GM13976 (cell line): ENCODE measurements around the gene PLD5.

Source experiments
- DNase-seq: peaks from one replicate; pipeline ENCODE4 v3.0.0; 2012; ENCODE audit warnings: low spot score
- CTCF ChIP-seq: IDR thresholded peaks from 2 replicates; pipeline ENCODE4 v1.5.1; 2012; ENCODE audit warnings: borderline replicate concordance, mild to moderate bottlenecking; ENCODE audit not compliant: insufficient read depth; ENCODE audit errors: extremely low read depth, missing control alignments, control extremely low read depth
- in situ Hi-C: fragments of 300-500 bp; cut with MboI; formaldehyde crosslinking; loops from one replicate; pipeline ENCODE4 v1.12.0; 2022; ENCODE audit warnings: low sequenced_read_pairs, mixed read lengths, inconsistent platforms; ENCODE audit not compliant: unreplicated experiment

The PLD5 gene

GRCh38 chr1:242524571-242525359 lies at the start of gene PLD5:
Gene PLD5, minus strand, starts transcription at chr1:242524697.
- DNase-seq: peak; percentile 30
- no peak for TF ChIP-seq CTCF
- in situ Hi-C loops: no loop called here

GRCh38 chr1:242569867-242570266 lies 45.4 kb upstream of the PLD5 start:
- in situ Hi-C loops: no loop called here

GRCh38 chr1:242568666-242569065 lies 44.2 kb upstream of the PLD5 start:
- TF ChIP-seq CTCF: no peak
- in situ Hi-C loops: no loop called here
- DNase-seq: no peak

More at GRCh38 chr1:242569867-242570266, 45.4 kb upstream of the PLD5 start:
- DNase-seq: no peak
- no peak for TF ChIP-seq CTCF

- in situ Hi-C loops: no loop called here
- DNase-seq: no peak
- TF ChIP-seq CTCF: no peak
Observed at GRCh38 chr1:242567596-242567995, 43.1 kb upstream of the PLD5 start.

- TF ChIP-seq CTCF: no peak
- no peak for DNase-seq
Observed at GRCh38 chr1:242556759-242557158, 32.3 kb upstream of the PLD5 start.

GRCh38 chr1:242556276-242556675 lies 31.8 kb upstream of the PLD5 start:
- in situ Hi-C loops: no loop called here
- no peak for DNase-seq
- no peak for TF ChIP-seq CTCF

More at GRCh38 chr1:242556759-242557158, 32.3 kb upstream of the PLD5 start:
- in situ Hi-C loops: no loop called here
